ENCODE results near the gene MED15. TPM values are rescaled to one million over a fixed set of nuclear protein-coding genes. Genes with fewer than 3 reads are reported as not detected.
"Not testable (repeated sequence)": the region's sequence is repeated elsewhere in the genome, so short reads cannot be mapped to it uniquely, and the experiment has no call there.

MED15 gene
- total RNA-seq, 1 experiment from 2014 or later = 42.1 TPM

DNA sequence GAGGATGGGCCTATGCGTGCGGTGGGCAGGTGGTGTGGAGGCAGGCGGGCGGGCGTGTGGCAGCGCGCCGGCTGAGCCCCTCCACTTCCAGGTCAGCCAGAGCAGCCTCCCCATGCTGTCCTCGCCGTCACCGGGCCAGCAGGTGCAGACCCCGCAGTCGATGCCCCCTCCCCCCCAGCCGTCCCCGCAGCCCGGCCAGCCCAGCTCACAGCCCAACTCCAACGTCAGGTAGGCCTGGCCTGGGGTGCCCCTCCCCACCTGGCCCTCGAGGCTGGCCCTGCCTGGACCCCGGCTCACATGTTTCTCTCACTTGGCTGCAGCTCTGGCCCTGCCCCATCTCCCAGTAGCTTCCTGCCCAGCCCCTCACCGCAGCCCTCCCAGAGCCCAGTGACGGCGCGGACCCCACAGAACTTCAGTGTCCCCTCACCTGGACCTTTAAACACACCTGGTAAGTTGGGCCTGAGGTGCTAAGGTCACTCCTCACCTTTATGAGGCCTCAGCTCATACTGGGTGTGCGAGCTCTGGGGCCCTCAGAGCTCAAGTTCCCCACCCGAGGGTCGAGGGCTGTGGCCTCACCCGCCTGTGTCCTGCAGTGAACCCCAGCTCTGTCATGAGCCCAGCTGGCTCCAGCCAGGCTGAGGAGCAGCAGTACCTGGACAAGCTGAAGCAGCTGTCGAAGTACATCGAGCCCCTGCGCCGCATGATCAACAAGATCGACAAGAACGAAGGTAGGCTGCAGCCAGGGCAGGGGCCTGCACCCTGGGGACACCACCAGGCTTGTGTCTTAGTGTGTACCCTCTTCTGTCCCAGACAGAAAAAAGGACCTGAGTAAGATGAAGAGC lies 75.3 kb downstream of the MED15 start:
- DNase-seq (ENCODE audit: low read depth) = no peak

DNA sequence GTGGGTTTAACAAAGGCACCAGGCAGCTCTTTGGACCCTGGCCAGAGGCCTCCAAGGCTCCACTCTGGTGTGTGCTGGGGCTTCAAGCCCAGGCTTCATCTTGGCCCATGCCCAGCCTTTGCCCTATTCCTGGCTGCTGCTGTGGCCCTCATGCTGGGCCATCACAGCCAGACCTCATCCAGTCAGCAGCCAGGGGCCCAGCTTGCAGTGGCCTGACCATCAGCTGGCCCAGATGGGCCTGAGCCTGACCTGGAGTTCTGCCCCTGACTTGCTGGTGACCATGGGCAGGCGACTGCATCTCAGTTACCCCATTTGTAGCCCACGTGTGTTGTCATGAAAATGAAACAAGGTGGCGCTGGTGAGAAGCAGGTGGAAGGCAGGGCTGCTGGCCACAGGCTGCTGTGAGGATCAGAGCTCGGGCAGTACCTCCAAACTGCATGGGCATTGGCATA lies 76.1 kb downstream of the MED15 start:
- DNase-seq (ENCODE audit: low read depth) = no peak

DNA sequence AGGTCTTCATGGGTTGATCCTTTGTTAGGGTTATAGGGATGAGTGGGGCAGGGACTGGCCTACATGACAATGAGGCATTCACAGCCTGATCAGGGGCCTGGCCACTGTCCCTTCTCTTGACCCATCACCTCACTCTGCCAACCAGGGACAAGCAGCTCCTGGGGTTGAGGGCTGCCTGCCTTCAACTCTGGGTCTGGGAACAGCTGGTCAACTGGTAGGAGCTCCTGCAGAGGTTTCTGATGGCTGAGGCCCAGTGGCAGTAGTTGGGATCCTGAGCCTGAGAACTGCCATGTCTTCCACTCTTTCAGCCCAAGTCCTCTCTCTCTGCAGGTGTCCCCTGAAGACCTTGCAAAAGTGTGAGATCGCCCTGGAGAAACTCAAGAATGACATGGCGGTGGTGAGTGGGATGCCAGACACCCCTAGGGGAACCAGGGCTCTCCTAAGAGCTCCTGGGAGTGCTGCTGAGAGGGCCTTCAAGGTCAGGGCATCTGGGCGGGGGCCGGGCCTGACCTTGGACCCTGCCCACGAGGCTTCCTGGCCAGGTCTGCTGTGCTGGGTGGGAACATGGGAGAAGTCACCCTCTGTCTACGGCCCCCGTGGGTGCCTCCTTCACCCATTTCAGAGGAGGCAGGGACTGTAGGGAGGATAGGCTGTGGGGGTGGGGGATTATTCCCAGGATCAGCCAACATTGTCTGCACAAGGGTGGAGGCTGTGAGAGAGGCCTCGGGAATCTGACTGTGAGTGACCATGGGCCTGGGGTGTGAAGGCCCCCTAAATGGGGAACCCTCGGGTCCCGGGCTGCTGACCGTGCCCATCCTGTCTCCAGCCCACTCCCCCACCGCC lies 76.8 kb downstream of the MED15 start:
- no peak for DNase-seq (ENCODE audit: low read depth)

DNA sequence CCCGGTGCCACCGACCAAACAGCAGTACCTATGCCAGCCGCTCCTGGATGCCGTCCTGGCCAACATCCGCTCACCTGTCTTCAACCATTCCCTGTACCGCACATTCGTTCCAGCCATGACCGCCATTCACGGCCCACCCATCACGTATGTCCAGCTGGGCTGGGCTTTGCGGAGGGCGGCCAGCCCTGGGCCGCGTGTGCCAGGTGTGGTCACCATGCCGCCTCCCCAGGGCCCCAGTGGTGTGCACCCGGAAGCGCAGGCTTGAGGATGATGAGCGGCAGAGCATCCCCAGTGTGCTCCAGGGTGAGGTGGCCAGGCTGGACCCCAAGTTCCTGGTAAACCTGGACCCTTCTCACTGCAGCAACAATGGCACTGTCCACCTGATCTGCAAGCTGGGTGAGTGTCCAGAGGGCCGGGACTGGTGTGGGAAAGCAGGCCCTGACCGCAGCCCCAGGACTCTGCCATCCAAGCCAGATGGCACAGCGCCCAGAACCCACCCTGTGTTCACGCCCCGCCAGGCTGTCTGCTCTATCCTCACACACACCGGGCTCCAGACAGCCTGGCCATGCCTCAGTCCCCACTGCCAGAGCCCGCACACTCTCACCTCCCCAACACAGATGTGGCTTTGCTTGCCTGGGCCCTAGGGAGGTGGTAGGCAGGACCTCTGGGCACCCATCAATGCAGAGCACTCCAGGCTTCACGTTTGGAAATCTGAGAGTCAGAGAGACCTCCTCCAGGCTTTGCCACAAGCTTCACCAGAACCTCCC lies 77.6 kb downstream of the MED15 start:
- no peak for DNase-seq (ENCODE audit: low read depth)

DNA sequence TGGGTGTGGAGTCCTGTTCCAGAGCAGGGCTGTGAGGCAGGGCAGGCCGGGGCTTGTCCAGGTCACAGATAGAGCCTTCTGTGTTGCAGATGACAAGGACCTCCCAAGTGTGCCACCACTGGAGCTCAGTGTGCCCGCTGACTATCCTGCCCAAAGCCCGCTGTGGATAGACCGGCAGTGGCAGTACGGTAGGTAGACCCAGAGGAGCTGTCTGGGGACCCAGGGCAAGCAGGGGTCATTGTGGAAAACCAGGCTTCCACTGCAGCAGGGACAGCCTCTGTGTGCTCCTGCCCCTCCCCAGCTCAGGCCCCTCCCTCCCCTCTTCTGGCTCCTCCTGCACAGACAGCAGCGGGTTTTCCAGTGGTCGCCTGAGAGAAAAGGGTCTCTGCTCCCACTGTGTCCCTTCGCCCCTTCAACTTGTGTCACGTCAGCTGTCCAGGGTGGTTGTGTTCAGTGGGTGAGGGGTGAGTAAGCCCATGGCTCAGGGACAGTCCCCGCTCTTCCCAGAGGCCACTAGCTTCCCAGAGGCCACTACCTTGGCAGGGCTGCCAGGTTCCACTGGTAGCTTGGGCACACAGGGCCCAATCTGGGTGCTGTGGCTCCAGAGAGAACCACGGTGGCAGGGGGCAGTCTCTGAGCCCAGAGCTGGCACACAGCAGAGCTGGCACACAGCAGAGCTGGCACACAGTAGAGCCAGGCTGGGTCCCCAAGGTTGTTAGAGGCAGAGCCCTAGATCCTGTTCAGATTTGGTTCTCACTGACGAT lies 78.4 kb downstream of the MED15 start:
- no peak for DNase-seq (ENCODE audit: low read depth)

DNA sequence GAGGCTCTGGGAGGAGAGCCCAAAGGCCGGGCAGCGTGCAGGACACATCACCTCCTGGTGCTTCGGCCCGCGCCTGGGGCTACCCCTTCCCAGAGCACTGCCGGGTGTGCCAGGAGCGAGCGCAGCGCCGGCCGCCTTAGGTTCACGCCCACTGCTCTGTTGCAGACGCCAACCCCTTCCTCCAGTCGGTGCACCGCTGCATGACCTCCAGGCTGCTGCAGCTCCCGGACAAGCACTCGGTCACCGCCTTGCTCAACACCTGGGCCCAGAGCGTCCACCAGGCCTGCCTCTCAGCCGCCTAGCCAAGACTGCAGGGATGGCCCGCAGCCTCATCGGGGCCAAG lies 79.0 kb downstream of the MED15 start:
- no peak for DNase-seq (ENCODE audit: low read depth)

DNA sequence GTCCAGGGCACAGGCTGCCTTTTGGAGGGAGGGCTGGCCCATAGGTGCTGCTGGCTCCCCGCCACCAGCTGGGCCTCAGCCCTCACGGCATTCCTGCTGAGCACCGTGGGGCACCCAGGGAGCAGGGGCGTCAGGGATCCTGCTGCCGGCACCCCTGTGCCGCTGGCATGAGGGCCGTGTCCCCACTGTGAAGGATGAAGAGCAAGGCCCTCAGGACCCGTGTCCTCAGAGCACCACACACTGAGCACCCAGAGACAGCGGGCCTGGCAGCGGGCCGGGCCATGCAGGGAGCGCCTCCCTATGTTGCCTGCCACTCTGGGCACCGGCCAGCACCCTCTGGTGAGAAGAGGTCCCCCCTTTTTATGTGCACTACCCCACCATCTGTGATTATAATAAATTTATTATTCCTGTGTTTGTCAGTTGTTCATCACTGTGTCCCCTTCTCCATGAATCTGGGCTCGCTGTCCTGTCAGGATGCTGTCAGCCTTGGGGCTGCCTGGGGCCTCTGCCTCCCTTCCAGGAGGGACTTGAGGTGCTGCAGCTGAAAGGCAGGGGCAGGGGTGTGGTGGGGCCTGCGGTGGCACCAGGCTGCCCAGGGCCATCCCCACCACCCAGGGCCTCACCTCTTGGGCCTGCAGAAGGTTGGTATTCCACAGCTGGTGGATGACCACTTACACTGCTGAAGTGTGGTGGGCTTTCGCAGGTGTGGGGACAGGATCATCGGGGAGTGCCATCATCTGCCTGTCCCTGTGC lies 80.0 kb downstream of the MED15 start:
- no peak for DNase-seq (ENCODE audit: low read depth)

DNA sequence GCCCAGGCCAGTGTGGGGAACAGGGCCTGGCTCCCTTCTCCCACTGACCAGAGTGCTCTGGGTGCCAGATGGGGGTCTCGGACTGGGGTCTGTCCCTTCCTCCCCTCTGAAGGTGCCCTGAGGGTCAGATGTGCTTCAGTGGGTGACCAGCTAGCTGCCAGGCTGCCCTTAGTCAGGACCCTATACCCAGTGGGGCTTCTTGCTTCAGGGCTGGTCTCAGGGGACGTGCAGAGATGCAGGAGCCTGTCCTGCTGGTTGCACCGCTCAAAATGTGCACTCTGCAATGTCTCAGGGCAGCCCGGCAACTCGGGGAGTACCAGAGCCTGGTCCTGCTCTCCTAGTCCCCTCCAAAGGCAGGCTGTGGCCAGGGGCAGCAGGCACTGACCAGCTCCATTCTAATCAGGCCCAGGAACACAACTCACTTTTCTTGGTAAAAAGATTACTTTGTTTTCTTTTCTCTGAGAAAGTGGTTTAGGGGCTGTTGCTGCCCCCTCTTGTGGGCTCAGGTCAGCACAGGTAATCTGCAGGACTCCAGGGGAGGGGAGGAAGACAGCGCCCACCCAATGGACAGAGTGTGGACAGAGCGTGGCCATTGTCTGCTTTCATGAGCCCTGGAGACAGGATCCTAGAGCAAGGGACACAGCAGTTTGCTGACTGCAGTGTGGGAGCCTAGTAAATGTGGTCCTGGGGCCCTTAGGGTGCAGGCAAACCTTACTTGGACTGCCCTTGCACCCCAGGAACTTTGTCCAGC lies 80.9 kb downstream of the MED15 start:
- no peak for DNase-seq (ENCODE audit: low read depth)

DNA sequence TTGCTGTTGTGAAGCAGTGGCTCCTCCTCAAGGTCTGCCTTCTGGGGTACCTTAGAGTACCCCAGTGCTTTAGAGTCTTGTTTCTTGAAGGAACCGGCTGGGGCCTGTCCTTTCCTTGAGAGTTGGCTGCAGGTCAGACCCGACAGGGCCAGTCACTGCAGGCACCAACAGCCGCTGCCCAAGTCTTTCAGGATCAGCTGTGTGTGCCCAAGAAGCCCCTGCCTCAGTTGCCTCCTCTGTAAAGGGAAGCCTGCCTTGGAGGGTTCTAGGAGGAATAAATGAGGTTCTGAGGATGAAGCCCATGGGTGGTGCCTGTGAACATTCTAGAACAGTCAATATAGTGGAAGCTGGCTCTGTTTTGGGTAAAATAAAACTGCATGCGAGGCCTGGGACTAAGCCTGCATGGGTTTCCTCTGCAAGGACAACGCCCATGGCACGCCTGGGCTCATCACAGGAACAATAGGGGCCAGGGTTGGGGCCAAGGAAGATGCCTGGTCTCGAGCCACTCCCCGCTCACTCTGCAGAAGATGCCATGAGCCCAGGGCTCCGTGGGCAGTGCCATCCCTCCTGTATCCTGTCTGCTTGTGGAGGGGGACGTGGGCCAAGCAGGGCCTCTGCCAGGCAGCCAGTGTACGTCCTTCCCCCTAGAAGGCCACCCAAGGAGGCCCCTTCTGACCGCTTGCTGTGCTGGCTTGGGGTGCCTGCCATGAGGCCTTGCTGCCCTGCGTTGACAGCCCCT lies 81.6 kb downstream of the MED15 start:
- DNase-seq (ENCODE audit: low read depth) = no peak

DNA sequence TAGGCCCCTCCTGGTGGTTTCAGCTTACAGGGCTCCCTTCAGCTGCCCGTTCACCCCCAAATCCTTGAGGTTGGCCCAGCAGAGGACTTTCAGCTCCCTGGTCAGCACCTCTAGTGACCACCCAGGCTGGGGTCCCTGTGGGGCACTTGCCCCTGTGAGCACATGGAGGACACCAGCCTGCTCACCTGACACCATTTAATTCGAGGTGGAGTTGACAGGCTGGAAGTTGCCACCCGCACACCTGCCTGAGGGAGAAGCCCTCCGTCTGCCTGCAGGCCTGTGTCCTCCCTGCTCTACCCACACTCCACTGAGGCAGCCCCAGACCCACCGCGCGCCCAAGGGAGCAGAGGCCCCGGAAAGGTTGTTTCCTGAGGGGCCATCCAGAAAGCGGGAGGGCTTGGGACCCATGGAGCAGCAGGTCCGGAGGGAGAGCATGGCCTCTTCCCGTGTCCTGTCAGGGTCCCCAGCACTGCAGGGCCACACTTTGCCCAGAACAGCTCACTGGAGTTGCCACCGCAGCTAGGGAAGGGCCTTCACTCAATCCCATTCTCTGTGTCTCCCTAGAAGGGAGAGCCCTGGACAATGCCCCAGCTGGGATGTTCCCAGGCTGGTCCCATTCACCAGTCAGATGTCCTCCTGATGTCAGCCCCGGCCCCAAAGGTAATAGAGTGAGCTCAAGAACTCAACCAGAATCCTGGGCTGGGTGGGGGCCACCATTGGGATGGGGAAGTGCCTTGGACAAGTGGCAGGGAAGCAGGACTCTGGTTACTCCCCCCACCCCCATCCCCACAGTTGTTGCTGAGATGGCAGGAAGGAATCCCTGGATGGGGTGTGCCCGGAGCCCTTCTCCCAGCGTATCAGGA lies 82.4 kb downstream of the MED15 start:
- DNase-seq (ENCODE audit: low read depth) = no peak

DNA sequence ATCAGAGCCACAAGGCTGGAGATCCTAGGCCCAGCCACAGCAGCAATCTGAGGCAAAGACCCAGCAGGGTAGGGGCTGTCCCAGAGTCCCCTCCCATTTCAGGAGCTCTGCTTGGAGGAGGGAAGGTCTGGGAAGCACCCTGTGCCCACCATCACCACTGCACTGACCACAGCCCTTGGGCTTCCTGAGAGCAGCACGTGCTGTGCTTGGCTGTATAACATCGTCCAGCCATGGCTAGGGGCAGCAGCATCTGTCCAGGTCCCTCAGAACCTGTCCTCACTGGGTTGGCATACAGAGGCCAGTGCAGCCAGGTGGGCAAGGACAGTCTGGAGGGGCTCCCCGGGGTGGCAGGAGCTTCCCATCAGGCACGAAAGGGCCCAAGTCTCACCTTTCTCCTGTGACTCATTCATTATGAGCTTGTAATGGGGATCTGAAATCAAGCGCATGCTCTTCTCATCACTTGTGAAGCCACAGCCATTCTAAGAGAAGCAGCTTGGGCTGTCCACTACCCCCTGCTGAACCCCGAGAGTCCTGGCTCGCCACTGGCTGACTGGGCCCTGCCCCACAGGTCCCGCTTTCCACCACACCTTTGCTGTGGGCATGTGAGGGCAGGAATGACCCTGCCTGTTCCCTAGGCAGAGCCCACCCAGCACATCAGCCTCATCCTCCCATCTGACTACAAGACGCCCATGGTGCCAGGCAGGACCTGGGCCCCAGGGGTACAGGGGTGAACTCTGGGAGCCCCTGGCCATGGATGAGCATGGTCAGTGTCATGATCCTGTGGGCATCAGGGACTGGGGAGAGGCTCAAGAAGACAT lies 83.3 kb downstream of the MED15 start:
- DNase-seq (ENCODE audit: low read depth) = no peak

DNA sequence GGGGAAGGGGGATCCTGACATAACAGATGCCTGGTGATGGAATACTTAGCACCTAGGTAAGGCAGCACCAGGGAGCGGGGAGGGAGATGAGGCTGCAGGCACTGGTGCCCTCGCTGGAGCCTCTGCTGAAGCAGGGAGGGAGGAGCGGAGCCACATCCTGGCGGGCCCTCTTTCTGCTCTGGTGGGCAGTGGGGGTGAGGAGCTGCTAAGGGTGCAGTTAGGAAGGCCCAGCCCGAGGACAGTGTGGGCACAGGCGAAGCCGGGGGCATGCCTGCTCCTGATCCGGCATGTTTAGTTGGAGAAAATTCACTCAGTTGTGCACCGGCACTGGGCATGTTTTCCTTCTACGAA lies 83.9 kb downstream of the MED15 start:
- no peak for DNase-seq (ENCODE audit: low read depth)

DNA sequence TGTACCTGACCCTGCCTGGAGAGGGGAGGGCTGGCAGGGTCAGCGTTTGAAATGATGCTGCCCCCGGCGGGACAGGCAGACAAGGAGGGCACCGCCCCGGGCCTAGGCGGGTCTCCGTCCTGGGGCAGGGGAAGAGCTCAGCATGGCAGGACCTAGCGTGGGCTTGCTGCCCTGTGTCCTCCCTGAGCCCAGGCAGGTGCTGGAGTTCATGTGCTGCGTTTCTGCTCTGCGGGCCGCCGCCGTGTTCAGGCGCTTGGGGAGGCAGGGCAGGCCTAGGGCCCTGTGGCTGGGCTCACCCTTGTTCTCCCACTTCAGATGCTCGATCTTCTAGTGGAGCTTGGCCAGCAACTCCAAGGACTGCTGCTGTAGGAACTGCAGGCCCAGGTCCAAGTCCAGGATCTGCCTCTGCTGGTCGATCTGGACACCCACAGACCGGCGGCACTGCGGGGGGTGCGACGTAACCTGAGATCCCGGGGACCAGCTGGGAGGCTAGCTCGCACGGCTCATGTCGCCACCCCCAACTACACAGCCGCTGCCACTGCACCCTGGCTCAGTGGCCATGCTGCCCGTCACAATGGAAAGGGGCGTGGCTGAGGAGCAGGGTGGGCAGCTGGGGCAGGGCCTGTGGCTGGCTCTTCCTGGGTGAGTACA lies 84.4 kb downstream of the MED15 start:
- no peak for DNase-seq (ENCODE audit: low read depth)

DNA sequence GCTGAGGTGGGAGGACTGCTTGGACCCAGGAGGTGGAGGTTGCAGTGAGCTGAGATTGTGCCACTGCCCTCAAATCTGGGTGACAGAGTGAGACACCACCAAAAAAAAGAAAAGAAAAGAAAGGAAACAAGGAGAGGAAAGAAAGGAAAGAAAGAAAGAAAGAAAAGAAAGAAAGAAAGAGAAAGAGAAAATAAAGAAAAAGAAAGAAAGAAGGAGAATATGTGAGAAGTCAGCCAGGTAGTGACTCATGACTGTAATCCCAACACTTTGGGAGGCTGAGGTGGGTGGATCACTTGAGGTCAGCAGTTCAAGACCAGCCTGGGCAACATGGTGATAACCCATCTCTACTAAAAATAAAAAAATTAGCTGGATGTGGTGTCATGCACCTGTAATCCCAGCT lies 86.6 kb downstream of the MED15 start:
- DNase-seq (ENCODE audit: low read depth) = not testable (repeated sequence)

DNA sequence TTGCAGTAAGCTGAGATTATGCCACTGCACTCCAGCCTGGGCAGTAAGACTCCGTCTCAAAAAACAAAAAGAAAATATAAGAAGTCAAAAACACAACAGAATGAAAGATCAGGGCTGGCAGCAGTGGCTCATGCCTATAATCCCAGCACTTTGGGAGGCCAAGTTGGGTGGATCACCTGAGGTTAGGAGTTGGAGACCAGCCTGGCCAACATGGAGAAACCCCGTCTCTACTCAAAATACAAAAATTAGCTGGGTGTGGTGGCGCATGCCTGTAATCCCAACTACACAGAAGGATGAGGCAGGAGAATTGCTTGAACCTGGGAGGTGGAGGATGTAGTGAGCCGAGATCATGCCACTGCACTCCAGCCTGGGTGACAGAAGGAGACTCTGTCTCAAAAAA lies 87.1 kb downstream of the MED15 start:
- not testable (repeated sequence) for DNase-seq (ENCODE audit: low read depth)

DNA sequence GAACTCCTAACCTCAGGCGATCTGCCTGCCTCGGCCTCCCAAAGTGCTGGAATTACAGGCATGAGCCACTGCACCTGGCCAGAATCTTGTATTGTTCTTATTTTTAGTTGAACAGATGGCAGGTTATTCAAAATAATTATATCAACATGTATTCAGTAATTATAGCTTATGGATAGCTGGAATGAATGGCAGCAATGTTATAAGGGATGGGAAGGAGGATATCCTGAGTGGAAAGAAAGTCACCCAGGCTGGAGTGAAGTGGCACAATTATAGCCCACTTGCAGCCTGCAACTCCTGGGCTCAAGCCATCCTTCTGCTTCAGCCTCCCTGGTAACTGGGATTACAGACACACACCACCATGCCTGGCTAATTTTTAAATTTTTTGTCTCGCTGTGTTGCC lies 88.1 kb downstream of the MED15 start:
- DNase-seq (ENCODE audit: low read depth) = no peak

DNA sequence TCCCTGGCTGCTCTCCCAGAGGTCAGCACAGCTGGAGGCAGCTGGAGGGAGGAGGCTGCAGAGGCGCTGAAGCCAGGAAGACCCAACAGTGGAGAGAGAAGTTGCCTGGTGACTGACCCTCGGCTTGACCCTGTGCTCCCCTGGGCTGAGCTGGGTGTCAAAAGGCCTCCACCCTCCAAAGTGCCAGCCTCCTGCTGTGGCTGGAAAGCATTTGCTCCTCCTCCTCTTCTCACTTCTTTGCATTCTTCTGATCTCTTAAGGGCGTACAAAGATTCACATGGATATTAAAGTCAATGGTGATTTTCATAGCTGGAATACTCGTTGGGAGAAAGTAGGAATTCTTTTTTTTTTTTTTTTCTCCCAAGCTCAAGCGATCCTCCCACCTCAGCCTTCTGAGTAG lies 91.7 kb downstream of the MED15 start:
- DNase-seq (ENCODE audit: low read depth) = no peak
